ENCODE data around the gene FERD3L. TPM values are rescaled to one million over a fixed set of nuclear protein-coding genes. Genes with fewer than 3 reads are reported as not detected.
A peak's percentile ranks its signal among the peaks of the same experiment; 100 is the strongest.

FERD3L gene
- total RNA-seq, 1 experiment from 2014 or later: not detected

DNA sequence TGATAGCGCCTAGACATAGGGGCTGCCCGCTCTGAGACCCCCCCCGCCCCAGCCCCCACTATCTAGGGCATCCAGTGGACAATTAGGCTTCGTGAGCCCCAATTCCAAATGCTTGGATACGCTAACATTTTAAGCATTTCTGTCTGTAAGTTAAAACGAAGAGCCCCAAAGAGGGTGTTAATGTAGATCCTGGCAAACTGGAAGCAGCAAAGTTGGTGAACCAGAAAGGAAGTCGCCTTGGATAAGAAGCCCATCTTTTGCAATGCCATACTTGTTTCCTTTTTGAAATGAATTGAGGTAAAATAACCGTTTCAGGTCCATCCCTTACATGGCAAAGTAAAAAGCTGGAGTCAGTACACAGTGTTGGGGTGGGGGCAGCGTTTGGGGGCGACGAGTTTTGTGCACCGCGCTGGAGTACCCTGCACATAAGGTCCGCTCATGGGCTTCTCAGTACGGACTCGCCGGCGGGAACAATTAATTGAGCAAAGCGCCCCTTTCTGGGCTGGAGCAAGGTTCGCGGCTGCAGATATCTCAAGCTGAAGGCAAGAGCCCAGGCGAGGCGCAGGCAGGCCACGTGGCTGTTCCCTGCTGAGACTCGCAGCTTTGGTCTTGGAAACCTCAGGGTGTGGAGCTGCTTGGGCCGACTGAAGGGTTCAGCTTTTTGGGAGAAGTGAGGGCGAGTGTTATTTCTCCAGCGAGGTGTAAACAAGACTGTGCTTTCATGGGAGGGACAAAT is 26.4 kb downstream of the FERD3L start (continued):
- TF ChIP-seq FOXK1 (CRISPR knock-in tag; IDR thresholded peaks at IDR 0.05) (peak; percentile 48; the same call in 1 of the 2 replicates), HMGA2 (CRISPR knock-in tag; IDR thresholded peaks at IDR 0.05) (no peak), PREB (CRISPR knock-in tag; IDR thresholded peaks at IDR 0.05; ENCODE audit: borderline replicate concordance) (no peak), ZBTB21 (CRISPR knock-in tag; IDR thresholded peaks at IDR 0.05; ENCODE audit: borderline replicate concordance) (no peak), MYBL2 (CRISPR knock-in tag; IDR thresholded peaks at IDR 0.05) (0 out of 2 replicates have a peak, but pooled peaks have one; percentile 22), PRDM15 (CRISPR knock-in tag; IDR thresholded peaks at IDR 0.05) (no peak), KAT7 (CRISPR knock-in tag; IDR thresholded peaks at IDR 0.05; ENCODE audit: borderline replicate concordance) (no peak), ZNF671 (CRISPR knock-in tag; IDR thresholded peaks at IDR 0.05) (no peak), TEAD4 (CRISPR knock-in tag; IDR thresholded peaks at IDR 0.05) (no peak), CREB1 (CRISPR knock-in tag; IDR thresholded peaks at IDR 0.05) (no peak), NFYB (CRISPR knock-in tag; conservative IDR thresholded peaks at IDR 0.05; ENCODE audit: low read depth) (no peak), IRF2 (CRISPR knock-in tag; IDR thresholded peaks at IDR 0.05; ENCODE audit: borderline replicate concordance, low read depth) (no peak)
- TF ChIP-seq, protein P1, sequence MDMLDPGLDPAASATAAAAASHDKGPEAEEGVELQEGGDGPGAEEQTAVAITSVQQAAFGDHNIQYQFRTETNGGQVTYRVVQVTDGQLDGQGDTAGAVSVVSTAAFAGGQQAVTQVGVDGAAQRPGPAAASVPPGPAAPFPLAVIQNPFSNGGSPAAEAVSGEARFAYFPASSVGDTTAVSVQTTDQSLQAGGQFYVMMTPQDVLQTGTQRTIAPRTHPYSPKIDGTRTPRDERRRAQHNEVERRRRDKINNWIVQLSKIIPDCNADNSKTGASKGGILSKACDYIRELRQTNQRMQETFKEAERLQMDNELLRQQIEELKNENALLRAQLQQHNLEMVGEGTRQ (CRISPR knock-in tag; IDR thresholded peaks at IDR 0.05): peak; percentile 87
- TF ChIP-seq, protein P2, sequence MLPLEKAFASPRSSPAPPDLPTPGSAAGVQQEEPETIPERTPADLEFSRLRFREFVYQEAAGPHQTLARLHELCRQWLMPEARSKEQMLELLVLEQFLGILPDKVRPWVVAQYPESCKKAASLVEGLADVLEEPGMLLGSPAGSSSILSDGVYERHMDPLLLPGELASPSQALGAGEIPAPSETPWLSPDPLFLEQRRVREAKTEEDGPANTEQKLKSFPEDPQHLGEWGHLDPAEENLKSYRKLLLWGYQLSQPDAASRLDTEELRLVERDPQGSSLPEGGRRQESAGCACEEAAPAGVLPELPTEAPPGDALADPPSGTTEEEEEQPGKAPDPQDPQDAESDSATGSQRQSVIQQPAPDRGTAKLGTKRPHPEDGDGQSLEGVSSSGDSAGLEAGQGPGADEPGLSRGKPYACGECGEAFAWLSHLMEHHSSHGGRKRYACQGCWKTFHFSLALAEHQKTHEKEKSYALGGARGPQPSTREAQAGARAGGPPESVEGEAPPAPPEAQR (CRISPR knock-in tag; IDR thresholded peaks at IDR 0.05): no peak

GRCh38 chr7:19117870-19118608 is 27.2 kb downstream of the FERD3L start:
- ChIA-PET CTCF (interaction anchor here (1.0 to 1.7 kb wide), 3 partner anchors 27 to 766 kb away, joined by 3 to 11 read pairs (median 5); partner anchors contain the start of gene FERD3L), POLR2A (interaction anchor here (0.8 kb wide), 1 partner anchor 250 kb away, joined by 8 read pairs; no protein-coding TSS in a partner anchor)
- H3K9me3 Mint-ChIP-seq: no peaks in the 10 kb centered on the region
- H3K27ac Mint-ChIP-seq: no peak overlapping the region
- peaks cover 38% of the 10 kb centered on the region for H3K4me1 Mint-ChIP-seq
- peak; percentile 29 for DNase-seq (ENCODE audit: low spot score)
- peaks cover 90% of the 10 kb centered on the region for H3K27me3 Mint-ChIP-seq (ENCODE audit: low read depth)
- peak; percentile 4 for ATAC-seq
- H3K36me3 Mint-ChIP-seq: no peaks in the 10 kb centered on the region
- peak overlapping the region; percentile 72 for H3K4me3 Mint-ChIP-seq
- no peak for TF ChIP-seq ZNF219 (CRISPR knock-in tag; IDR thresholded peaks at IDR 0.05; ENCODE audit: borderline replicate concordance)
- no peak for TF ChIP-seq PRDM15 (CRISPR knock-in tag; IDR thresholded peaks at IDR 0.05)
- no peak for TF ChIP-seq MAX (CRISPR knock-in tag; IDR thresholded peaks at IDR 0.05)
- TF ChIP-seq PRRX2 (CRISPR knock-in tag; IDR thresholded peaks at IDR 0.05): no peak
- TF ChIP-seq ERG (CRISPR knock-in tag; IDR thresholded peaks at IDR 0.05): no peak
- TF ChIP-seq, protein P3, sequence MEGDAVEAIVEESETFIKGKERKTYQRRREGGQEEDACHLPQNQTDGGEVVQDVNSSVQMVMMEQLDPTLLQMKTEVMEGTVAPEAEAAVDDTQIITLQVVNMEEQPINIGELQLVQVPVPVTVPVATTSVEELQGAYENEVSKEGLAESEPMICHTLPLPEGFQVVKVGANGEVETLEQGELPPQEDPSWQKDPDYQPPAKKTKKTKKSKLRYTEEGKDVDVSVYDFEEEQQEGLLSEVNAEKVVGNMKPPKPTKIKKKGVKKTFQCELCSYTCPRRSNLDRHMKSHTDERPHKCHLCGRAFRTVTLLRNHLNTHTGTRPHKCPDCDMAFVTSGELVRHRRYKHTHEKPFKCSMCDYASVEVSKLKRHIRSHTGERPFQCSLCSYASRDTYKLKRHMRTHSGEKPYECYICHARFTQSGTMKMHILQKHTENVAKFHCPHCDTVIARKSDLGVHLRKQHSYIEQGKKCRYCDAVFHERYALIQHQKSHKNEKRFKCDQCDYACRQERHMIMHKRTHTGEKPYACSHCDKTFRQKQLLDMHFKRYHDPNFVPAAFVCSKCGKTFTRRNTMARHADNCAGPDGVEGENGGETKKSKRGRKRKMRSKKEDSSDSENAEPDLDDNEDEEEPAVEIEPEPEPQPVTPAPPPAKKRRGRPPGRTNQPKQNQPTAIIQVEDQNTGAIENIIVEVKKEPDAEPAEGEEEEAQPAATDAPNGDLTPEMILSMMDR (IDR thresholded peaks at IDR 0.05): no peak
- no peak for TF ChIP-seq ATF1 (CRISPR knock-in tag; IDR thresholded peaks at IDR 0.05)
- TF ChIP-seq FOXK1 (CRISPR knock-in tag; IDR thresholded peaks at IDR 0.05): no peak

Measured in WTC11 (cell line).